Body of pancreas (tissue), 4 donors: ENCODE measurements around the gene ATP1A4. TPM values are rescaled to one million over a fixed set of nuclear protein-coding genes. Genes with fewer than 3 reads are reported as not detected.

ENCODE experiments used
- ATAC-seq: fragments of 150-250 bp; one replicate; pipeline ENCODE4 v1.9.1; 2016
- DNase-seq, 4 donors: peaks; one replicate each; pipeline ENCODE4 v3.0.0-alpha.2; 2019
- H3K27ac ChIP-seq, 4 donors: fragments of 200-600 bp; sonication (generic); 1 replicate in 3 of 4; 2 replicates in 1 of 4; pipeline versions ENCODE4 v1.5.1 to v1.6.1; 2016 to 2019; ENCODE audit warnings: mild to moderate bottlenecking in 1 of 4, mixed read lengths in 1 of 4, moderate library complexity in 1 of 4
- H3K27me3 ChIP-seq, 2 donors: fragments of 200-600 bp; sonication (generic); one replicate each; pipeline ENCODE4 v1.6.0; 2016; ENCODE audit warnings: mild to moderate bottlenecking in 1 of 2
- H3K36me3 ChIP-seq, 2 donors: fragments of 200-600 bp; sonication (generic); replicated peaks in 1 of 2; 2 replicates each; pipeline ENCODE4 v1.5.1; 2016; ENCODE audit warnings: low read depth in 2 of 2; ENCODE audit not compliant: insufficient read depth in 1 of 2
- H3K4me1 ChIP-seq: fragments of 200-600 bp; sonication (generic); one replicate; pipeline ENCODE4 v1.6.0; 2016
- H3K4me3 ChIP-seq, 2 donors: fragments of 200-600 bp; sonication (generic); 1 replicate in 1 of 2; 2 replicates in 1 of 2; pipeline ENCODE4 v1.5.1; 2016 to 2019
- H3K9me3 ChIP-seq, 3 donors: fragments of 200-600 bp; sonication (generic); 1 replicate in 2 of 3; 2 replicates in 1 of 3; pipeline ENCODE4 v1.5.1; 2016
- CTCF ChIP-seq, 7 experiments: fragments of 450-650 bp in 4 of 7; fragments of 200-600 bp in 3 of 7; sonication (generic) in 3 of 7; IDR thresholded peaks; one replicate each; pipeline ENCODE4 v1.5.1; 2016 to 2019; ENCODE audit warnings: antibody characterized with exemption in 7 of 7
- POLR2A ChIP-seq, 3 donors: fragments of 450-650 bp; IDR thresholded peaks; one replicate each; pipeline ENCODE4 v1.6.1; 2016; ENCODE audit warnings: antibody characterized with exemption in 3 of 3, mild to moderate bottlenecking in 2 of 3
- whole genome bisulfite sequencing, 2 donors: methylation state at CpG; one replicate each; pipeline ENCODE4 v1.1.5; 2017; 5-methylcytosine and 5-hydroxymethylcytosine counted together
- intact Hi-C: fragments of 100-400 bp; cut with DNase I; formaldehyde crosslinking; loops from one replicate; pipeline ENCODE4 v1.15.1; 2023
- total RNA-seq, 2 donors: library from RNA; depleted of rRNA; stranded (reverse); fragments of >200 nt; gene quantifications; one replicate each; pipeline ENCODE4 v1.1.0, GENCODE V29; 2016

ATP1A4 gene
- total RNA-seq, 2 donors from 2014 or later: not detected

- ATAC-seq (no peak), DNase-seq (no peak)
- Histone ChIP-seq H3K36me3 (no peaks in the 10 kb centered on the region), H3K4me1 (peaks cover 8% of the 10 kb centered on the region), H3K27me3 (no peaks in the 10 kb centered on the region), H3K27ac (no peak overlapping the region), H3K9me3 (no peaks in the 10 kb centered on the region), H3K4me3 (no peak overlapping the region)
- WGBS, 2 donors: 72 to 77% methylated on average over 9 of the region's 9 CpGs
- intact Hi-C loops: no loop called here
- TF ChIP-seq POLR2A (IDR thresholded peaks at IDR 0.05) (no peak), CTCF (IDR thresholded peaks at IDR 0.05) (no peak)
These were observed 17.2 kb upstream of the ATP1A4 start for GRCh38 chr1:160133990-160134770.

- Histone ChIP-seq H3K27me3 (no peaks in the 10 kb centered on the region), H3K4me3 (no peak overlapping the region), H3K36me3 (no peaks in the 10 kb centered on the region), H3K9me3 (no peaks in the 10 kb centered on the region), H3K27ac (no peak overlapping the region), H3K4me1 (peaks cover 8% of the 10 kb centered on the region)
- intact Hi-C loops: no loop called here
- no peak for ATAC-seq
- no peak for TF ChIP-seq POLR2A (IDR thresholded peaks at IDR 0.05)
- TF ChIP-seq CTCF (IDR thresholded peaks at IDR 0.05): no peak
- DNase-seq: no peak
- 75 to 85% methylated on average over 11 to 20 of the region's 20 CpGs for WGBS, 2 donors
These were observed 16.4 kb upstream of the ATP1A4 start for GRCh38 chr1:160134791-160135572.

GRCh38 chr1:160136121-160136925 lies 15.1 kb upstream of the ATP1A4 start:
- H3K4me1 ChIP-seq: peaks cover 8% of the 10 kb centered on the region
- no peak overlapping the region for H3K27ac ChIP-seq
- H3K4me3 ChIP-seq: no peak overlapping the region
- no peaks in the 10 kb centered on the region for H3K36me3 ChIP-seq
- 73 to 76% methylated on average over 17 to 19 of the region's 22 CpGs for WGBS, 2 donors
- no peaks in the 10 kb centered on the region for H3K27me3 ChIP-seq
- no peak for ATAC-seq
- intact Hi-C loops: no loop called here
- DNase-seq: no peak
- no peaks in the 10 kb centered on the region for H3K9me3 ChIP-seq
- no peak for TF ChIP-seq POLR2A (IDR thresholded peaks at IDR 0.05)
- TF ChIP-seq CTCF (IDR thresholded peaks at IDR 0.05): no peak

GRCh38 chr1:160136926-160137200 lies 14.5 kb upstream of the ATP1A4 start:
- WGBS, 2 donors: 60 to 88% methylated on average over 1 to 5 of the region's 5 CpGs
- Histone ChIP-seq H3K4me3 (no peak overlapping the region), H3K36me3 (no peaks in the 10 kb centered on the region), H3K9me3 (no peaks in the 10 kb centered on the region), H3K27ac (no peak overlapping the region), H3K4me1 (peaks cover 6% of the 10 kb centered on the region), H3K27me3 (no peaks in the 10 kb centered on the region)
- ATAC-seq (no peak), DNase-seq (no peak)
- TF ChIP-seq CTCF (IDR thresholded peaks at IDR 0.05) (no peak), POLR2A (IDR thresholded peaks at IDR 0.05) (no peak)
- intact Hi-C loops: no loop called here
